ENCODE results near the gene AKT2. TPM values are rescaled to one million over a fixed set of nuclear protein-coding genes. Genes with fewer than 3 reads are reported as not detected.

Gene AKT2
- total RNA-seq, 1 experiment from 2014 or later: 182 TPM

DNA sequence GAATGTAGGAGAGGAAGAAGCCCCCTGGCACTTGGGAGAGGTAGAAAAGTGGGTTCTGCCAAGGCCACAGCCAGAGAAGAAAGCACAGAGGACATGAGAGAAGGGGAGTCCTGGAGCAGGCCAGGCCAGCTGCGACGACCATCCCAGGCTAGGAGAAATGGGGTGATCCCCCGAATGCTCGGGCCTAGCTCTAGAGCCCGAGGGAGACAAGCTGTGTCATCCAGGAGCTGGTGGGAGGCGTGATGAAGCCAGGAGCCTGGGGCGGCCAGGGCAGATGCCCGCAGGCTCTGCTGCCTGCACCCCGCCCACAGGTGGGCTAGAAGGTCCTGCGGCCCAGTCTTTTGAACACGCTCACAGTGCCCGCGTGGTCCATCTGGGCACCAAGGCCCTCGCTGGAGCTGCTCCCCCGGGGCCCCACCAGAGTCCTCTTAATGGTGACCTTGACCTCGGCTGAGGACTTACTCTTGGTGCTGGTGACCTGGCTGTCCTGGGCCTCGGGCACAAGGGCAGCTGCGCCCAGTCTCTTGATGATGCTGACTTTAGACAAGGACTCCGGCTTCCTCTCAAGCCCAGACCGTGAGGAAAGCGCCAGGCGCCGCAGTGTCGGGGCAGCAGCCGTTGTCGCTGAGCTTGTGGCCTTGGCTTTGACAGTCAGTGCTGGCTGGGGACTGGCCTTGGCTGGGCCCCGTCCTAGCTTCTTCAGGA is 36.6 kb upstream of the AKT2 start:
- BruUV-seq (replicated peaks): no TSS peak
- CTCF ChIA-PET: no interaction called here
- Mint-ChIP-seq H3K36me3 (ENCODE audit: insufficient read depth, unreplicated experiment) (peaks cover 12% of the 10 kb centered on the region), H3K4me3 (ENCODE audit: low read depth, unreplicated experiment) (no peak overlapping the region), H3K27ac (ENCODE audit: unreplicated experiment) (no peak overlapping the region), H3K27me3 (ENCODE audit: unreplicated experiment) (no peaks in the 10 kb centered on the region), H3K9me3 (ENCODE audit: low read depth, unreplicated experiment) (no peaks in the 10 kb centered on the region), H3K4me1 (ENCODE audit: low read depth, unreplicated experiment) (no peaks in the 10 kb centered on the region)
- DNase-seq: no peak
- intact Hi-C loops (cut with micrococcal nuclease; ENCODE audit: unreplicated experiment): no loop called here
- TF ChIP-seq, protein P1, sequence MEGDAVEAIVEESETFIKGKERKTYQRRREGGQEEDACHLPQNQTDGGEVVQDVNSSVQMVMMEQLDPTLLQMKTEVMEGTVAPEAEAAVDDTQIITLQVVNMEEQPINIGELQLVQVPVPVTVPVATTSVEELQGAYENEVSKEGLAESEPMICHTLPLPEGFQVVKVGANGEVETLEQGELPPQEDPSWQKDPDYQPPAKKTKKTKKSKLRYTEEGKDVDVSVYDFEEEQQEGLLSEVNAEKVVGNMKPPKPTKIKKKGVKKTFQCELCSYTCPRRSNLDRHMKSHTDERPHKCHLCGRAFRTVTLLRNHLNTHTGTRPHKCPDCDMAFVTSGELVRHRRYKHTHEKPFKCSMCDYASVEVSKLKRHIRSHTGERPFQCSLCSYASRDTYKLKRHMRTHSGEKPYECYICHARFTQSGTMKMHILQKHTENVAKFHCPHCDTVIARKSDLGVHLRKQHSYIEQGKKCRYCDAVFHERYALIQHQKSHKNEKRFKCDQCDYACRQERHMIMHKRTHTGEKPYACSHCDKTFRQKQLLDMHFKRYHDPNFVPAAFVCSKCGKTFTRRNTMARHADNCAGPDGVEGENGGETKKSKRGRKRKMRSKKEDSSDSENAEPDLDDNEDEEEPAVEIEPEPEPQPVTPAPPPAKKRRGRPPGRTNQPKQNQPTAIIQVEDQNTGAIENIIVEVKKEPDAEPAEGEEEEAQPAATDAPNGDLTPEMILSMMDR (IDR thresholded peaks at IDR 0.05; ENCODE audit: unreplicated experiment): no peak

DNA sequence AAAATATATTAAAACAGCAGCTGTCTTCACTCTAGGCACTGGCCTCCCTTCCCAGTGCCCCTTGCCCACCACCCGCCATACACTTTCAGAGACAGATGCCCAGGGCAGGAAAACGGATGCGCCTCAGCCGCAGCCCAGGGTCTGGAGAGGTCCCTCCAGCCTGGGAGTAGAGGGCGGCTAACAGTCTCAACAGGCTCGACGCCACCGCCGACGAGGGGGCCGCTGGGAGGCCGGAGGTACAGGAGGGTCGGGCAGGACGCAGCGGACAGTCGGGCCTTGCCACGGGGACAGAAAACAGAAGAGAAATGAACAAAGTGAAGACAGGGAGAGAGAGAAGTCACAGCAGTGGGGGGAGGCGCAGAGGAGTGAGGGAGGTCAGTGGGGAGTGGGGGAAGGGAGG is 35.9 kb upstream of the AKT2 start:
- peaks cover 12% of the 10 kb centered on the region for H3K36me3 Mint-ChIP-seq (ENCODE audit: insufficient read depth, unreplicated experiment)
- H3K4me1 Mint-ChIP-seq (ENCODE audit: low read depth, unreplicated experiment): no peaks in the 10 kb centered on the region
- TF ChIP-seq, protein P1 (IDR thresholded peaks at IDR 0.05; ENCODE audit: unreplicated experiment): no peak
- H3K9me3 Mint-ChIP-seq (ENCODE audit: low read depth, unreplicated experiment): no peaks in the 10 kb centered on the region
- no peak overlapping the region for H3K4me3 Mint-ChIP-seq (ENCODE audit: low read depth, unreplicated experiment)
- no peak for DNase-seq
- no peak overlapping the region for H3K27ac Mint-ChIP-seq (ENCODE audit: unreplicated experiment)
- intact Hi-C loops (cut with micrococcal nuclease; ENCODE audit: unreplicated experiment): no loop called here
- CTCF ChIA-PET: no interaction called here
- no TSS peak for BruUV-seq (replicated peaks)
- no peaks in the 10 kb centered on the region for H3K27me3 Mint-ChIP-seq (ENCODE audit: unreplicated experiment)

DNA sequence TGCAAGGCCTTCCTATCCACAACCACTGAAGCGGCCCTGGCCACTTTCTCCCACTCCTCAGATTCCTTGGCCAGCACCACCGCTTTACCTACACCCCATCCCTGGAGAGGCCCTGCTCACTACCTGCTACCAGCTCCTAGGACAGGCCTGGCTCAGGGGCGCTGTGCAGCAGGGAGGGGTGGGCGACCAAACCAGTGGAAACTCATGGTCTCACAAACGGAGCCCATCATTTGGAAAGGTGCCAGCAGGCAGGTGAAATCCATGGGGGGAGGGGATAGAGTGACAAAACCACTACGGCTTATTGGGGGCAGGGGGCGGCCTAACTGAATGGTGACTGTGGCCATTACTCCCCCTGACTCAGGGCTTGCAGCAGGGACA is 35.4 kb upstream of the AKT2 start:
- H3K27me3 Mint-ChIP-seq (ENCODE audit: unreplicated experiment): no peaks in the 10 kb centered on the region
- TF ChIP-seq, protein P1 (IDR thresholded peaks at IDR 0.05; ENCODE audit: unreplicated experiment): no peak
- H3K9me3 Mint-ChIP-seq (ENCODE audit: low read depth, unreplicated experiment): no peaks in the 10 kb centered on the region
- H3K4me3 Mint-ChIP-seq (ENCODE audit: low read depth, unreplicated experiment): no peak overlapping the region
- intact Hi-C loops (cut with micrococcal nuclease; ENCODE audit: unreplicated experiment): no loop called here
- H3K27ac Mint-ChIP-seq (ENCODE audit: unreplicated experiment): no peak overlapping the region
- no TSS peak for BruUV-seq (replicated peaks)
- H3K4me1 Mint-ChIP-seq (ENCODE audit: low read depth, unreplicated experiment): no peaks in the 10 kb centered on the region
- peaks cover 12% of the 10 kb centered on the region for H3K36me3 Mint-ChIP-seq (ENCODE audit: insufficient read depth, unreplicated experiment)
- no peak for DNase-seq
- CTCF ChIA-PET: no interaction called here

DNA sequence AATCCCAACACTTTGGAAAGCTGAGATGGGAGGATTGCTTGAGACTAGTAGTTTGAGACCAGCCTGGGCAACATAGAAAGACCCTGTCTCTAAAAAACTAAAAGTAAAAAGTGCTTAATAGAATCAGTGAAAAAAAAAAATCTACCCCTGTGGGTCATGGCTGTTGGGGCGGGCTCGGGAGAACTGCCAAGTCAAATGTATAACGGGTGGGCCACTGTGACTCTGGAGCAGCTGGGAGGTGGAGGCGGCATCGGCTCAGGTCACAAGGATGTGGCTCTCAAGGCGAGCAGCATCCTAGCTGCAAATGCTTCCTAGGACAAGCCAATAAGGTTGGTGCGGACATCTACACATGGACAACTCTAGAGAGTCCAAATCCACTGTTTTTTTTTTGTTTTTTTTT is 32.2 kb upstream of the AKT2 start:
- Mint-ChIP-seq H3K27me3 (ENCODE audit: unreplicated experiment) (no peaks in the 10 kb centered on the region), H3K36me3 (ENCODE audit: insufficient read depth, unreplicated experiment) (no peaks in the 10 kb centered on the region), H3K4me1 (ENCODE audit: low read depth, unreplicated experiment) (no peaks in the 10 kb centered on the region), H3K4me3 (ENCODE audit: low read depth, unreplicated experiment) (no peak overlapping the region), H3K9me3 (ENCODE audit: low read depth, unreplicated experiment) (no peaks in the 10 kb centered on the region), H3K27ac (ENCODE audit: unreplicated experiment) (no peak overlapping the region)
- BruUV-seq (replicated peaks): no TSS peak
- TF ChIP-seq, protein P1 (IDR thresholded peaks at IDR 0.05; ENCODE audit: unreplicated experiment): no peak
- CTCF ChIA-PET: interaction anchor here (0.7 kb wide), 1 partner anchor 701 kb away, joined by 3 read pairs; no protein-coding TSS in a partner anchor
- intact Hi-C loops (cut with micrococcal nuclease; ENCODE audit: unreplicated experiment): no loop called here
- DNase-seq: no peak
